HT-29 (cell line): ENCODE results near the gene HASPIN. TPM values are rescaled to one million over a fixed set of nuclear protein-coding genes. Genes with fewer than 3 reads are reported as not detected.

Experiments used
- DNase-seq: peaks from one replicate; pipeline ENCODE4 v3.0.0-alpha.2; 2015; ENCODE audit warnings: low spot score
- total RNA-seq: library from RNA; depleted of rRNA; stranded (reverse); fragments of >200 nt; shearing (Covaris generic); gene quantifications from 2 replicates; pipeline ENCODE4 v1.2.3, GENCODE V29; 2014; rRNA removed

Gene HASPIN
- total RNA-seq, 1 experiment from 2014 or later = 17.1 TPM

- DNase-seq = no peak
Observed at GRCh38 chr17:3763777-3764170, 40.1 kb downstream of the HASPIN start.

- no peak for DNase-seq
Observed at GRCh38 chr17:3765981-3766380, 42.3 kb downstream of the HASPIN start.

- DNase-seq = no peak
Observed at GRCh38 chr17:3766779-3767178, 43.1 kb downstream of the HASPIN start.

- DNase-seq = no peak
Observed at GRCh38 chr17:3768341-3768740, 44.6 kb downstream of the HASPIN start.

GRCh38 chr17:3768769-3769168 is 45.1 kb downstream of the HASPIN start:
- no peak for DNase-seq

GRCh38 chr17:3770466-3770865 is 46.8 kb downstream of the HASPIN start:
- DNase-seq = no peak

GRCh38 chr17:3771140-3771539 is 47.4 kb downstream of the HASPIN start:
- DNase-seq = no peak

- DNase-seq = no peak
Observed at GRCh38 chr17:3772764-3773163, 49.1 kb downstream of the HASPIN start.

- DNase-seq = no peak
Observed at GRCh38 chr17:3773511-3773910, 49.8 kb downstream of the HASPIN start.

GRCh38 chr17:3773966-3774365 is 50.3 kb downstream of the HASPIN start:
- DNase-seq = no peak

Other genes starting within 250 kb of the HASPIN start
- not detected in 2 replicates for gene ASPA, start 247.9 kb upstream of the HASPIN start, total RNA-seq
- 0.94 and 2.1 TPM in 2 replicates for gene TRPV3, start 166.1 kb upstream of the HASPIN start, total RNA-seq
- 1.5 TPM in 2 replicates for gene TRPV1, start 114.5 kb upstream of the HASPIN start, total RNA-seq
- 16.1 and 21.2 TPM in 2 replicates for gene SHPK, start 87.7 kb upstream of the HASPIN start, total RNA-seq
- gene CTNS, start 87.1 kb upstream of the HASPIN start, total RNA-seq = 10.3 and 18.4 TPM in 2 replicates
- 121 and 128 TPM in 2 replicates for gene TAX1BP3, start 55.3 kb upstream of the HASPIN start, total RNA-seq
- gene EMC6, start 55.1 kb upstream of the HASPIN start, total RNA-seq = 35.5 and 54.7 TPM in 2 replicates
- gene P2RX5, start 27.7 kb upstream of the HASPIN start, total RNA-seq = 0.23 TPM in 1 of 2 replicates, not detected in the other
- 16.7 and 22.0 TPM in 2 replicates for gene ITGAE, start 77.3 kb downstream of the HASPIN start, total RNA-seq
- 8.3 and 8.5 TPM in 2 replicates for gene NCBP3, start 122.3 kb downstream of the HASPIN start, total RNA-seq
- gene CAMKK1, start 169.2 kb downstream of the HASPIN start, total RNA-seq = 6.2 TPM in 2 replicates
- gene P2RX1, start 192.6 kb downstream of the HASPIN start, total RNA-seq = 0.03 TPM in 1 of 2 replicates, not detected in the other
- 10.9 and 13.7 TPM in 2 replicates for gene ATP2A3, start 240.5 kb downstream of the HASPIN start, total RNA-seq